MM.1S (cell line): ENCODE data around the gene UPK1A.

ENCODE experiments used
- DNase-seq: peaks from one replicate; pipeline ENCODE4 v3.0.0-alpha.2; 2015
- H2AFZ ChIP-seq: fragments of 300-600 bp; sonication (generic); 2 replicates; pipeline ENCODE4 v1.6.0; 2016; ENCODE audit warnings: antibody characterized with exemption, low read length
- H3F3A ChIP-seq: fragments of 300-600 bp; sonication (generic); 2 replicates; pipeline ENCODE4 v1.6.1; 2016; ENCODE audit warnings: mild to moderate bottlenecking, antibody characterized with exemption, low read length, moderate library complexity, mixed read lengths; ENCODE audit not compliant: insufficient read depth
- H3K27ac ChIP-seq: fragments of 300-600 bp; sonication (generic); 2 replicates; pipeline ENCODE4 v1.5.1; 2016; ENCODE audit warnings: mild to moderate bottlenecking, low read length
- H3K27me3 ChIP-seq: fragments of 300-600 bp; sonication (generic); replicated peaks from 2 replicates; pipeline ENCODE4 v1.6.0; 2016; ENCODE audit warnings: low read length; ENCODE audit not compliant: insufficient read depth
- H3K36me3 ChIP-seq: fragments of 300-600 bp; sonication (generic); replicated peaks from 2 replicates; pipeline ENCODE4 v1.6.1; 2016; ENCODE audit warnings: mild to moderate bottlenecking, low read length, mixed read lengths; ENCODE audit not compliant: insufficient read depth
- H3K4me1 ChIP-seq: fragments of 300-600 bp; sonication (generic); 2 replicates; pipeline ENCODE4 v1.6.1; 2016; ENCODE audit warnings: low read length, mixed read lengths
- H3K4me2 ChIP-seq: fragments of 300-600 bp; sonication (generic); 2 replicates; pipeline ENCODE4 v1.6.0; 2016; ENCODE audit warnings: low read depth, low read length
- H3K4me3 ChIP-seq: fragments of 300-600 bp; sonication (generic); 2 replicates; pipeline ENCODE4 v1.5.1; 2016; ENCODE audit warnings: low read length, mixed read lengths
- H3K79me2 ChIP-seq: fragments of 300-600 bp; sonication (generic); 2 replicates; pipeline ENCODE4 v1.6.1; 2016; ENCODE audit warnings: mixed run types, low read length, mixed read lengths
- H3K9ac ChIP-seq: fragments of 300-600 bp; sonication (generic); 2 replicates; pipeline ENCODE4 v1.6.1; 2016; ENCODE audit warnings: low read length, mixed read lengths
- H3K9me2 ChIP-seq: fragments of 300-600 bp; sonication (generic); replicated peaks from 2 replicates; pipeline ENCODE4 v1.6.1; 2016; ENCODE audit warnings: mild to moderate bottlenecking, low read length, mixed read lengths; ENCODE audit not compliant: insufficient read depth
- H3K9me3 ChIP-seq: fragments of 300-600 bp; sonication (generic); replicated peaks from 2 replicates; pipeline ENCODE4 v1.6.1; 2016; ENCODE audit warnings: mild to moderate bottlenecking, low read length, mixed read lengths; ENCODE audit not compliant: insufficient read depth
- H4K20me1 ChIP-seq: fragments of 300-600 bp; sonication (generic); 2 replicates; pipeline ENCODE4 v1.6.1; 2016; ENCODE audit warnings: mild to moderate bottlenecking, low read length, moderate library complexity, mixed read lengths; ENCODE audit not compliant: insufficient read depth
- EZH2 ChIP-seq: fragments of 300-600 bp; sonication (generic); optimal IDR thresholded peaks from 2 replicates; pipeline ENCODE3; 2017; ENCODE audit warnings: low read depth, mild to moderate bottlenecking, antibody characterized with exemption, low read length, mixed read lengths
- EZH2phosphoT487 ChIP-seq: fragments of 300-600 bp; sonication (generic); IDR thresholded peaks from 2 replicates; pipeline ENCODE4 v1.6.1; 2018; ENCODE audit warnings: antibody characterized with exemption, low read length
- TF ChIP-seq, protein P1 (sequence below): fragments of 300-600 bp; sonication (generic); IDR thresholded peaks from 2 replicates; pipeline ENCODE4 v1.5.1; 2016; ENCODE audit warnings: antibody characterized with exemption, low read length, mixed read lengths

UPK1A gene

DNA sequence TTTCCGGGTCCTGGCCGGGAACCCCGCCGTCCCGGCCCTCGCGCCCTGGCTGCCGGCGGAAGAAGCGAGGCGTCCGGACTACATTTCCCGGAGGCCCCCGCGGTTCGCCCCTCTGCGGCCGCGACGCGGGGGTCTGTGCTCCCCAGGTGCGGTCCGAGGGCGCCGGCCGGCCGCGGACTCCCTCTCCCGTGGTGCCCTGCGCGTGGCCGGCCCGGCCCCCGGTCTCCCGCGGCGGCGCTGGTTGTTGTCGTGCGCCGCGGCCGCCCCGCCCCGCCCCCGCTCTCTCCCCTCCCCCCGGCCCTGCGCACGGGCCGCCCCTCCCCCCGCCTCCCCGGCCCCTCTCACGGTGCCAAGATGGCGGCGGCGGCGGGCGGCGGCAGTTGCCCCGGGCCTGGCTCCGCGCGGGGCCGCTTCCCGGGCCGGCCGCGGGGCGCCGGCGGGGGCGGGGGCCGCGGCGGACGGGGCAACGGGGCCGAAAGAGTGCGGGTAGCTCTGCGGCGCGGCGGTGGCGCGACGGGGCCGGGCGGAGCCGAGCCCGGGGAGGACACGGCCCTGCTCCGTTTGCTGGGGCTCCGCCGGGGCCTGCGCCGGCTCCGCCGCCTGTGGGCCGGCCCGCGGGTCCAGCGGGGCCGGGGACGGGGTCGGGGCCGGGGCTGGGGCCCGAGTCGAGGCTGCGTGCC lies 51.5 kb downstream of the UPK1A start, which contains the start of gene KMT2B:
TSS of gene KMT2B (plus strand) at position 339 of the 680 bp plus-strand sequence. CDS start at position 355, 16 bp downstream.
- Histone ChIP-seq H3K4me3 (peak within 1 kb of the TSS; percentile 72), H3K79me2 (peaks cover 40% of the 10 kb centered on the region), H4K20me1 (no peaks in the 10 kb centered on the region), H3K4me2 (peak within 1 kb of the TSS; percentile 93), H3K9ac (peak within 1 kb of the TSS; percentile 78), H3K4me1 (peaks cover 9% of the 10 kb centered on the region; the same call in 1 of the 2 replicates), H3K9me2 (no peaks in the 10 kb centered on the region), H3K9me3 (no peaks in the 10 kb centered on the region), H2AFZ (peak within 1 kb of the TSS; percentile 98), H3F3A (peaks cover 7% of the 10 kb centered on the region; the same call in 1 of the 2 replicates), H3K27ac (peak within 1 kb of the TSS; percentile 51; the same call in 1 of the 2 replicates), H3K36me3 (no peaks in the 10 kb centered on the region), H3K27me3 (peaks cover 14% of the 10 kb centered on the region)
- no peak for DNase-seq
- TF ChIP-seq, protein P1, sequence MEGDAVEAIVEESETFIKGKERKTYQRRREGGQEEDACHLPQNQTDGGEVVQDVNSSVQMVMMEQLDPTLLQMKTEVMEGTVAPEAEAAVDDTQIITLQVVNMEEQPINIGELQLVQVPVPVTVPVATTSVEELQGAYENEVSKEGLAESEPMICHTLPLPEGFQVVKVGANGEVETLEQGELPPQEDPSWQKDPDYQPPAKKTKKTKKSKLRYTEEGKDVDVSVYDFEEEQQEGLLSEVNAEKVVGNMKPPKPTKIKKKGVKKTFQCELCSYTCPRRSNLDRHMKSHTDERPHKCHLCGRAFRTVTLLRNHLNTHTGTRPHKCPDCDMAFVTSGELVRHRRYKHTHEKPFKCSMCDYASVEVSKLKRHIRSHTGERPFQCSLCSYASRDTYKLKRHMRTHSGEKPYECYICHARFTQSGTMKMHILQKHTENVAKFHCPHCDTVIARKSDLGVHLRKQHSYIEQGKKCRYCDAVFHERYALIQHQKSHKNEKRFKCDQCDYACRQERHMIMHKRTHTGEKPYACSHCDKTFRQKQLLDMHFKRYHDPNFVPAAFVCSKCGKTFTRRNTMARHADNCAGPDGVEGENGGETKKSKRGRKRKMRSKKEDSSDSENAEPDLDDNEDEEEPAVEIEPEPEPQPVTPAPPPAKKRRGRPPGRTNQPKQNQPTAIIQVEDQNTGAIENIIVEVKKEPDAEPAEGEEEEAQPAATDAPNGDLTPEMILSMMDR = no peak
- no peak for TF ChIP-seq EZH2
- no peak for TF ChIP-seq EZH2phosphoT487

DNA sequence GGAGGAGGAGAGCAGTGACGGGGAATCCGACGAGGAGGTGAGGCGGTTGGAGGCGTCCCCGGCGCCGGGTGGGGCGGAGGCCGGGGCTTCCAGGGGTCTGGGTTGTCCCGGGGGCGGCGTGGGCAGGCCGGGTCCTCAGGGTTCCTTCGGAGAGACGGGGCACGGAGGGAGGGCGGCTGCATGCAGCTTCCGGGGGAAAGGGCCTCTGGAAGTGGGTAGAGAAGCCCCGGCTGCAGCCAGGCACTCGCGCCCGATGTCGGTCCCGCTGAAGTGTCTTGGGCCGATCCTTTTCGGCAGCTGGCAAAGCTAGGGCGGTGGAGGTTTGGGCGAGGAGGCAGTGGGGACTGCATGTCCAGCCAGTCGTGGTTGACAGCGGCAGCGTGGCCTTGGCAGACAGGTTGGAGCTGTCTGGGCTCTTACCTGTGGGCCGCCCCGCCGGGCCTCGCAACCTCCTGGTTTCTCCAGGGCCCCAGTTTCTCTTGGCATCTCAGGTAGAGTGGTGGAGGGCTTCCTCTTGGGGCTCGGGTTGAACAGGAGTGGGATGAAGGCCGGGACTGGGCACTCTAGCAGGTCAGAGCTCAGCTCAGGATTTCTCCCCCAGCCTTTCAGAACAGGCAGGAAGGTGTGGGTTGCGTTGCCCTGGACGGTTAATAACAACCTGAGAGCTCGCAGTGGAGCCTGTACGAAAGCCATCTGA lies 52.2 kb downstream of the UPK1A start:
- Histone ChIP-seq H3K9me3 (no peaks in the 10 kb centered on the region), H3K4me1 (peaks cover 9% of the 10 kb centered on the region; the same call in 1 of the 2 replicates), H3K36me3 (no peaks in the 10 kb centered on the region), H3K27ac (peak overlapping the region; percentile 51; the same call in 1 of the 2 replicates), H3K9me2 (no peaks in the 10 kb centered on the region), H3K79me2 (peaks cover 40% of the 10 kb centered on the region), H3K4me3 (peak overlapping the region; percentile 72), H2AFZ (0 out of 2 replicates have a peak overlapping the region, but pooled peaks have one; percentile 0), H3F3A (peaks cover 7% of the 10 kb centered on the region; the same call in 1 of the 2 replicates), H3K27me3 (peaks cover 11% of the 10 kb centered on the region), H3K4me2 (peak overlapping the region; percentile 83), H3K9ac (peak overlapping the region; percentile 78), H4K20me1 (no peaks in the 10 kb centered on the region)
- peak; percentile 46 for DNase-seq
- TF ChIP-seq, protein P1 = no peak
- no peak for TF ChIP-seq EZH2
- no peak for TF ChIP-seq EZH2phosphoT487

DNA sequence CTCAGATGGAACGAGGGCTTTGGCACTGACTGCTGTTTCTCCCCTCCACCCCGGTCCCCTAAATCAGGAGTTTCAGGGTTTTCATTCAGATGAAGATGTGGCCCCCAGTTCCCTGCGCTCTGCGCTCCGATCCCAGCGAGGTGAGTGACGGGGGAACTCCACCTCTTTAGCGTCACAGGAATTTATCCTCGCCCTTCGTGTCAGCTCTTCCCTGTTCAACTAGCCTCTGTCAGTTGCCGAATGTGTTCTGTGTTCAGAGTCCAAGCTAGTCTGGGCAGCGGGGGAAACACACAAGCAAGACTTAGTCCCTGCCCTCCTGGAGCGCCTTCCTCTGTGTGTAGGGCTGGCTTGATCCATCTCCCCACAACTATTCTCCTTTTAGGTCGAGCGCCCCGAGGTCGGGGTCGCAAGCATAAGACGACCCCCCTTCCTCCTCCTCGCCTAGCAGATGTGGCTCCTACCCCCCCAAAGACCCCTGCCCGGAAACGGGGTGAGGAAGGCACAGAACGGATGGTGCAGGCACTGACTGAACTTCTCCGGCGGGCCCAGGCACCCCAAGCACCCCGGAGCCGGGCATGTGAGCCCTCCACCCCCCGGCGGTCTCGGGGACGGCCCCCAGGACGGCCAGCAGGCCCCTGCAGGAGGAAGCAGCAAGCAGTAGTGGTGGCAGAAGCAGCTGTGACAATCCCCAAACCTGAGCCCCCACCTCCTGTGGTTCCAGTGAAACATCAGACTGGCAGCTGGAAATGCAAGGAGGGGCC lies 53.3 kb downstream of the UPK1A start:
- Histone ChIP-seq H3K9me3 (no peaks in the 10 kb centered on the region), H3F3A (peaks cover 7% of the 10 kb centered on the region; the same call in 1 of the 2 replicates), H3K27me3 (peaks cover 1% of the 10 kb centered on the region; the same call in 1 of the 2 replicates), H2AFZ (no peak overlapping the region), H3K27ac (no peak overlapping the region), H3K9me2 (no peaks in the 10 kb centered on the region), H3K4me3 (no peak overlapping the region), H3K9ac (peak overlapping the region; percentile 78; the same call in 1 of the 2 replicates), H3K79me2 (peaks cover 40% of the 10 kb centered on the region), H3K36me3 (no peaks in the 10 kb centered on the region), H3K4me2 (peak overlapping the region; percentile 83; the same call in 1 of the 2 replicates), H4K20me1 (no peaks in the 10 kb centered on the region), H3K4me1 (peaks cover 9% of the 10 kb centered on the region; the same call in 1 of the 2 replicates)
- DNase-seq = no peak
- TF ChIP-seq EZH2phosphoT487 (no peak), EZH2 (no peak)
- TF ChIP-seq, protein P1 = no peak
